ENCODE measurements around the gene ANKRD33.

Gene ANKRD33

DNA sequence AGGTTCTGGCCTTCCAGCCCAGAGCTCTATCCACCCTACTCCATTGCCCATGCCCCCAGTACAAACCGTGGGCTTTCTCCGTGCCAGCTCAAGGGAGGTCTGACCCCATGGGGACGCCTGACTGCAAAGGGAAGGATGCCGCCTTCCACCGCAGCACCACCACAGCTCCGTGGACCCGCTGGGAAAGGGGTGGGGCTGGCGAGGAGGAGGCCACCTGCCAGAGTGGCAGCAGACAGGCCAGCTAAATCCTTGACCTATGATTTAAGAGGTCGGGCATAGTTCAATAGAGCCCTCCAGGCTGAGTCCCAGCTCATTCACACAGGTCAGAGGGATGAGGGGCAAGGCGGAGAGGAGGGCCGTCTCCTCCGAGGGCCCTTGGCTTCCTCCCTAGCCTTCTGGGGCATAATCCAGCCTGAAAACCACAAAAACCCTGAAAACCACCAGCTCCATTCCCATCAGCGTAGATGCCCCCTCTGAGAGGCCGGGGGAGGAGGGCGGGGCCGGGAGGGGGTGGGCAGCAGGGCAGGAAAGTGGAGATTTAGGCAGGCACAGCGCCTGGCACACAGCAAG, 24.5 kb upstream of the ANKRD33 start:
- DNase-seq: peak; percentile 14

- peak; percentile 46 for DNase-seq
Observed at GRCh38 chr12:51863933-51864832, 23.7 kb upstream of the ANKRD33 start.

- DNase-seq: no peak
Observed at GRCh38 chr12:51864833-51865670, 22.9 kb upstream of the ANKRD33 start.

GRCh38 chr12:51865757-51866270, 22.1 kb upstream of the ANKRD33 start:
- DNase-seq: no peak

GRCh38 chr12:51866324-51866723, 21.6 kb upstream of the ANKRD33 start:
- no peak for DNase-seq

- no peak for DNase-seq
Observed at GRCh38 chr12:51866762-51867161, 21.1 kb upstream of the ANKRD33 start.

GRCh38 chr12:51867371-51867770, 20.5 kb upstream of the ANKRD33 start:
- DNase-seq: no peak

GRCh38 chr12:51867796-51868428, 20.0 kb upstream of the ANKRD33 start:
- no peak for DNase-seq

DNA sequence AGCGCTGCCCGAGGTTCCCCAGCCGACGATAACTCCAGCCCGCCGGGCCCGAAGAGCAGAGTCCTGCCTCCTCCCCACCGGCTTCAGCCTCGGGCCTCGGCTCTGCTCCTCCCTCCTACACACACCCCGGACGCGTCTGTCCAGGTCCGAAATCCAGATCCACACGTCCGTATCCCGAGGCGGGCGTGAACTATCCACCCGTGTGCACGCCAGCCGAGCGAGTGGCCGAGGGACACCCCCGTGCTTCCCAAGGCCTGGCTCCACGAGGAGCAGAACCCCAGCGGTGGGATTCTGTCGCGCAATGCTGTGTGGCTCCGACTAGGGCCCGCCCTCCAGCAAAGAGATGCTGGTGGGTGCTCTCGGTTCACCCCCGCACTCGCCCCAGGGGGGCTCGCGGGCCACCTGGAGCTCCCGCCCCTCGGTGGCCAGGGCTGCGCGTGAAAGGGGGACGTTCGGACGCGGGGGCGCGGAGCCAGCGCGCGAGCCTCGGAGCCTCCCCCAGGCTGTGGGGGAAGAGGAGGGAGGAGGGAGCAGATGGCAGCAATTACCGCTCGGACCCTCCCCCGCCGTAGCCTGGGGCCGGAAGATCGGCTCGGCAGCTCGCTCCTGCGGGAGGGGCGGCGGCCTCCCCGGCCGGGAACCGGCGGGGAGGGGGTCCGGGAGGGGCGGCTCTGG, 18.9 kb upstream of the ANKRD33 start:
- no peak for DNase-seq

DNA sequence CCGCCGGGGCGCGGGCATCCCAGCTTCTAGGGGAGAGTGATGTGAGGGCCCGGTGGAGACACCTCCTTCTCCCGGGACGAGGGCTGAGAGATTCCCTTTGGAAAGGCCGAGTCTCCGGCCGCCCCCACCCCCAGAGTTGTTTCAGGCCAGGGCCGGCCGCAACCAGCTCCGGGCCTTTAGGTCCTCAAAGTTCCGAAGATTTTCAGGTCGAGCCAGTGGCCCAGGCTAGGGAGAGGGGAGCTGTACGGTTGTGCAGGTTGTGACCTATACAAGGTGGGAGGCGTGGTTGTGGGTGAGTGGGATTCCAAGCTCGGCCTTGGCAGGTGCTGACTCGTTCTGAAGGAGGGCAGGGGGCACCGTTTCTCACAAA, 18.4 kb upstream of the ANKRD33 start:
- no peak for DNase-seq

DNA sequence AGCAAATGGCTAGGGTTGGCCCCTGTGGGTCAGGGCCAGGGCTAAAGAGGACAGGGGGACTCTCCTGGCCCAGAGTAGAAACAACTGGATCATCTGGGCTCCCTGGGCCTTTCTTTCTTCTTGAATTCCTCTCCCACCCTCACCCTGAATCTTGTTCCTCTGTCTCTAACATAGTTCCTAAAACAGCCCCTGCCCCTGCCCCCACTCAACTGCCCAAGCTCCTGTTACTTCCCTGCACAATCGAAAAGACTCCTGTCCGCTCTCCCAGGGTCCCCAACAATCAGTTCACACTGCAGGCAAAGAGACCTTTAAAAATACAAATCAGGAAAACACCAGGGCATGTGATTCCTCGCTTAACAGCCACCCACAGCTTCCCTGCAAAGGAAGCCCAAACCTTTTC, 18.0 kb upstream of the ANKRD33 start:
- DNase-seq: no peak

- no peak for DNase-seq
Observed at GRCh38 chr12:51870504-51870903, 17.4 kb upstream of the ANKRD33 start.

DNA sequence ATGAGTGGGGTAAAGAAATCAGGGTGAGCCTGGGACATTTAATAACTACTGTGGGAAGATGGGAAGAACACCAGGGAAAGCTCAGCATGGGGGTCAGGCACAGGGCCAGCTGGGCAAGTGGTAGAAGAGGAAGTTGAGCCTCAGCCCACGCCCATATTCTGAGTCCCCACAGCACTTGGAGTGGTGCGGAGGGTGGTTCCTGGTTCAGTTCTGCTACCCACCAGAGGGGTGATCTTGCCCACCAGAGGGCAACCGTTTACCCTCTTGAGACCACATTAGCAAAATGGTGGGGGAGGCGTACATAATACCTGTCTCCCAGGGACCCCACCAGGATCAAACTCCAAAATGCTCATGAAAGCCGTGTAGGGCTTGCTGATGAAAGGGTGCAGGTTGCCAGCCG, 16.8 kb upstream of the ANKRD33 start:
- no peak for DNase-seq

DNA sequence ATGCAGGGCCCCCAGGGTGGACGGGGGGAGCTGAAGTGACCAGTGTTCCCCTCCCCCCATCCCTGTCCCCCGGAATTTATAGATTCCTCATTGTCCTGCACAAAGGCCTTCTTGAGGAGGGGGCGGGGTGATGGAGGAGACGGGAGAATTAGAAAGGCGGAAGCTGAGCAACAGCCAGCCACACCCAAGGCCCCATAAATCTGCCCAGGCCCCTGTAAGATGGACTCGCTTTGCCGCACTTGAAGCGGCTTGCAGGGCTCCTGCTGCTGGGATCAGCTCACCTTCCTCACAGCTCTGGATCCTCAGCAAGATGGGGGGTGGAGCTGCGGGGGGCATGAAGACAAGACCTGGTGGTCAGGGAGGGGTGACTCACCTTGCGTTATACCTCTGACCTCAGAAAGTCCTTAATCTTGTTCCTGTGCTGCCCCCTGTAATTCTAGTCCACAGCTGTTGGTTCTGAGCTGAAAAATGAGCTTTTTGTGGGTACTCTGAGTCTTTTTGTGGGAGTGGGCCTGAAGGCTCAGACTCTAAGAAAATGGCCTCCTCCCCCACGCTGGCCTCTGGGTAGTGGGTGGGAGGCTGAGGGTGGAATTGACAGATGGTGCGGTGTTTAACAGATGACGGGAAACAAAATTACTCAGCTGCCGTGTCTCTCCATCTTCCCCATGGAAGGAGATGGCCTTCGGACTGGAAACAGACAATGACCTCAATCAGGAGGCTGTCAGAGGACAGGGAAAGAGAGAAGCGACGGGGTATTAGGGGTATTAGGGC, 15.8 kb upstream of the ANKRD33 start:
- DNase-seq: no peak

GRCh38 chr12:51872689-51872981, 15.3 kb upstream of the ANKRD33 start:
- no peak for DNase-seq

DNA sequence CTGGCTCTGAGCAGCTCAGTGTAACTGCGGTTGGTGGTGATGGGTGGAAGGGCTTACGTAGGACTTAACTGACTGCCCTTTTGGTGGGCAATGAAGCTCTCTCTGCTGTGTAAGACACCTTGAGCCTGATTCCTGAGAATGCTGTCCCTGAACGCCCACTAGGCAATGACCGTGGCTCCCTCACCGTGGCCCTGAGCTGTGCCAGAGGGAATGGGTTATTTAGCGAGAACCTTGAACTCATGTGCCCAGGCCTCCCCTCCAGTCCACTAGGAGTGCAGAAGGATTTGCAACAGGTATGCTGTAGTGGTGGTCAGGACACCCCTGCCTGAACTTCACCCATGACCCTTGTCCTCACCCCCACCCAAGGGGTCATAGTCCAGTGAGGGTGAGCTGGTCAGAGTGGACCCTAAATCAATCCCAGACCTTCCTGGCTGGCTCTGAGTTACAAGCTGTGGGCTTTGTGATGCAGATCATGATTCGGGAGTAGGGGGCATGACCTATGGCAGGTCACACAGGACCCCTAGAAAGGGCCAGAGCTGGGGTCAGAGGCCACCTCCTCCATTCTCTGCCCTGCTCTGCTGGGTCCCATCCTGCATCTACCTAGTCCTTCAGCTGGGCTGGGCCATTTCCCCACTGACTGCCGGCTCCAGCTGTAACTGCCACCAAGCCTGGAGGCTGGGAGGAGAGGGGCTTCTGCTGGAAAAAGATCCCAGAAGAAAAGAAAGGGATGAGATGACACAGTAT, 14.5 kb upstream of the ANKRD33 start:
- DNase-seq: no peak

GRCh38 chr12:51874000-51874399, 13.9 kb upstream of the ANKRD33 start:
- DNase-seq: no peak

DNA sequence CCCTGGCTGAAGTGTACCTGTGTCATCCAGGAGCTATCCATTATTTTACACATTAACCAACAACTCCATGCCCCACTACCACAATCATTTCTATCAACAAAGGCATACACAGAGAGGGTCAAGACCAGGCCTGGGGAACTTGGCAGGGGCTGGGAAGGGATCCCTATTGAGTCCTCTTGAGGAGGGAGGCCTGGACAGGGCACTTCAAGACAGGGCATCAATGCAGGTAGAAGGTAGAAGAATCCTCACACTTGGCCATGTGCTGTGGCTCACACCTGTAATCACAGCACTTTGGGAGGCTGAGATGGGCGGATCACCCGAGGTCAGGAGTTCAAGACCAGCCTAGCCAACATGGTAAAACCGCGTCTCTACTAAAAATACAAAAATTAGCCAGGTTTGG, 13.4 kb upstream of the ANKRD33 start:
- no peak for DNase-seq

DNA sequence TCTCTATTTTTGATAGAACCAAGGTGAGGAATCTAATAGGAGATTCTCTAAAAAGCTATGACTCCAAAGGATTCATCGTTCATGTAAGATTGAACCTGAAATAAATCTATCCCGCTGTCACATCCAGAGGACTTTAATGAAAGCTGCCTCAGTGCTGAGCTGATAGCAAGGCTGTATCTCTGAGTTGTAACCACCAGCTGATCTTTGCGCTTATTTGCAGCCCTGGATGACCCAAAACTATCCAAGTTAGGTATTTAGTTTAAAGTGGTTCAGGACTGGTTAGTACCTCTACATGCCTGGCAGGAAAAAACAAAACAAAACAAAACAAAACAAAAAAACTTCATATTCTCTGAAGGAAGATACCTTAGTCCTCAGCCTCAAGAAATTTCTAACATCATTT, 8.8 kb upstream of the ANKRD33 start:
- no peak for DNase-seq

DNA sequence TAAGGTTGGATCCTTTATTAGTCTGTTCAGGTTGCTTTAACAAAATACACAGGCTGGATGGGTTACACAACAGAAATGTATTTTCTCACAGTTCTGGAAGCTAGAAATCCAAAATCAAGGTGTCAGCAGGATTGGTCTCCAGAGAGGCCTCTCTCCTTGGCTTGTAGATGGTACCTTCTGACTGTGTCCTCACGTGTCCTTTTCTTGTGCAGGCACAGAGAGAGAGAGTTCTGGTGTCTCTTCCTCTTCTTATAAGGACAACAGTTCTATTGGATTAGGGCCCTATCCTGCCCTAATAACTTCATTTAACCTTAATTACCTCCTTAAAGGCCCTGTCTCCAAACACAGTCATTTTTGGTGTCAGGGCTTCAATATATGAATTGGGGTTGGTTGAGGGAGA, 4.6 kb upstream of the ANKRD33 start:
- DNase-seq: no peak
